D721Med (cell line): Measurements from ENCODE around the gene SIK3.

ENCODE experiments used
- DNase-seq: peaks from one replicate; pipeline ENCODE4 v3.0.0; 2011; ENCODE audit warnings: low spot score; ENCODE audit not compliant: insufficient read length
- FAIRE-seq: peaks from 2 replicates; lab custom pipeline; 2011; peaks lifted over from hg19 to GRCh38; lab: Jason Lieb, UNC
- CTCF ChIP-seq: IDR thresholded peaks from 2 replicates; pipeline ENCODE4 v1.5.1; 2012; ENCODE audit warnings: mild to moderate bottlenecking, control low read depth; ENCODE audit not compliant: insufficient read depth; ENCODE audit errors: missing control alignments

SIK3 gene

DNA sequence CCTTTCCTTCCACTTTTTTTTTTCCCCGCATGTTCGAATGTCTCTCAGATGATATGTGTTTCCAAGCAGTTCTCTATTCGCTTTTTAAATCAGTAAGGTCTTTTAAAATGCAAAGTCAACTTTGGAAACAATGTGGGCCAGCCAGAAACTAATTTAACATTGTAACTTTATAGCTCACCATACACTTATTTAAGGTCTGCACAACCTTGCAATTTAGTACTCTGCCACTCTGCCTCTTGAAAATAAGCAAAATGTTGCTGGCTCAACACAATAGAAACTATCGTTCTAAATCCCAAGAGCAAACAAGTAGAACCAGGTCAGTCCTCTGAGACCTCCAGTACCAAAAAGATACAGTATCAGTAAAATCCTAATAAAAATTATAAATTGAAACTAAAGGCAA is 109.0 kb downstream of the SIK3 start:
- FAIRE-seq, result no peak
- no peak for TF ChIP-seq CTCF
- no peak for DNase-seq

- TF ChIP-seq CTCF, result no peak
- FAIRE-seq (no peak), DNase-seq (no peak)
Measured at GRCh38 chr11:116986521-116987105, 111.6 kb downstream of the SIK3 start.

GRCh38 chr11:116984589-116984988 is 113.6 kb downstream of the SIK3 start:
- no peak for TF ChIP-seq CTCF
- no peak for DNase-seq
- FAIRE-seq, result no peak

GRCh38 chr11:116984186-116984585 is 114.0 kb downstream of the SIK3 start:
- no peak for TF ChIP-seq CTCF
- DNase-seq (no peak), FAIRE-seq (no peak)

DNA sequence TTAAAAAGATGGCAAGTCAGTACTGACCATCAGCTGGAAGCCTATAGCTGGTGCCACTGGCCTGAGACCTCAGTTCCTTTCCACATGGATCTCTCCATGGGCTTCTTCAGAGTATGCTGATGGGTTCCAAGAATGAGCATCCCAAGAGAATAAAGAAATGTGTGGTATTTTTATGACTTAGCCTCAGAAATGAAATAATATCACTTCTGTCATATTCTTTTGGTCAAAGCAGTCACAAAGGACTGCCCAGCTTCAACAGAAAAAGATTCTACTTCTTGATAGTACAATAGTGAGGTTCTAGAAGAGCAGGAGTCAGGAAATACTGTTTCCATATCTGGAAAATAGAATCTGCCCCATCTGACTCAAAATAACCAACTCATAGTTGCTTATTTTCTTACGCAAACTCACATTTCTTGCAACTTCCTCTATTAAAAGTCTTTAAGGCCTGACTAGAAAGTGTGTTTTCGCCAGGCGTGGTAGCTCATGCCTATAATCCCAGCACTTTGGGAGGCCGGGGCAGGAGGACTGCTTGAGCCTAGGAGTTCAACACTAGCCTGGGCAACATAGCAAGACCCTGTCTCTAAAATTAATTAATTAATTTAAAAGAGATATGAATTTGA is 116.9 kb downstream of the SIK3 start:
- FAIRE-seq (no peak), DNase-seq (no peak)
- TF ChIP-seq CTCF, result no peak

DNA sequence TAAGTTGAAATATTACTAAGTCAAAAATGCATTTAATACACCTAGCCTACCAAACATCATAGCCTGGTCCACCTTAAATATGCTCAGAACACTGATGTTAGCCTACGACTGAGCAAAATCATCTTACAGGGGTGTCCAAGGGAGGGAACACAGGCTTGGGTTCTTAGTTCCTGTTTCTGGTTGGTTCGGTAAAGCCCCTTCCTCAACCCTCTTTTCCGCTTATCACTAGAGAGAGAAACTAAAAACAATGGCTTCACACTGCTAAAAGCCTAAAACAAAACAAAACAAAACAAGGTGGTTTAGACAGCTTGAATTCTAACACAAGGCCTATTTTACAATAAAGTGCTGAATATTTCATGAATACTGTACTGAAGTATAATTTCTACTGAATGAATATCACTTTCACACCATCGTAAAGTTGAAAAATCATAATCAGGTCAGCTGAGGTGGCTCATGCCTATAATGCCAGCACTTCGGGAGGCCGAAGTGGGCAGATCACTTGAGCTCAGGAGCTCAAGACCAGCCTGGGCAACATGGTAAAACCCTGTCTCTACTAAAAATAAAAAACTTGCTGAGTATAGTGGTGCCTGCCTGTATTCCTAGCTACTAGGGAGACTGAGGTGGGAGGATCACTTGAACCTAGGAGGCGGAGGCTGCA is 118.0 kb downstream of the SIK3 start:
- no peak for DNase-seq
- TF ChIP-seq CTCF, result no peak
- FAIRE-seq, result no peak
